Measurements from ENCODE around the gene DCAF11.

The DCAF11 gene

DNA sequence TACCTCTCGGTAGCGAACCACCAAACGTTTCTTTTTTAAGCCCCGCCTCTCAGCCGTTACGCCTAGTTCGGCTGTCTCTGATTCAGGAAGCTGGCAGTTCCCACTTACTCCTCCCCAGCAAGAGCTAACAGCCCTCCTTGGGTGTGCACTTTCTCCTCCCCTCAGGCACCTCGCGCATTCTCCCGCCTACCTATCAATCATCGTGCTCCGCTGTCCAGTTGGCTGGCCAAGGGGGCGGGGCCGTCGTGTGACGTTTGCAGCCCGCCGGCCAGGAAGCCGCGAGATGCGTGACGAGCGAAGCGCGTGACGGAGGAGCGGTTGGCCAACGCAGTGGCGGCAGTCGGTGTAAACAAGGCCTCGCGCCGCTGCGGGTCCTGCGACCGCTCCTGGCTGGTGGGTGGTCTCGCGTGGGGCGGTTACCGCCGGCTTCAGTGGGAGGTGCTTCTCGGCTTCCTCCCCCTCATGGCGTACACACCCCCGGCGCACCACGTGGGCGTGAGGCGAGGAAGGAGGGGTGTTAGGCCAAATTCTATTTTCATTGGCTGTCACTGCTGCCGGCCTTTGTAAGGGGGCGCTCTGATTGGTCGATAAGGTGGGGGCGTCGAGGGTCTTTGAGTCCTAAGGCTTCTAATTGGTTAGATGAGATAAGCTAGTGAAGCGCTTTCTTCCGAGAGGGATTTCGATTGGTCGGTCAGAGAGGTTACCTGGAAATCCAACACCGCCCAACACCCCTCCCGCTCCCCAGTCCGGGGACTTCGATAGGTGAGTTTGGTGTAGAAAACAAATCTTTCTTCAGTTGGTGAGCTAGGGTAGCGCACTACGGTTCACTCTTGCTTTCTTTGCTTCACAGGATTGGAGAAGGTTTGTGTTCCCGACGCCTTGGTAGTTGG lies at the start of gene DCAF11, which contains the start of gene NRL:
DCAF11 (plus strand) TSS at position 246 of the 890 bp plus-strand sequence. CDS start 818 bp downstream, outside the sequence.
NRL (minus strand) TSS at position 418 of the 890 bp plus-strand sequence. CDS start 32,101 bp downstream, outside the sequence.
- DNase-seq (ENCODE audit: low read depth) = peak; percentile 99

GRCh38 chr14:24064856-24065255 lies 49.7 kb upstream of the DCAF11 start:
- no peak for DNase-seq (ENCODE audit: low read depth)

- DNase-seq (ENCODE audit: low read depth) = no peak
These were observed 49.2 kb upstream of the DCAF11 start for GRCh38 chr14:24065408-24065807.

DNA sequence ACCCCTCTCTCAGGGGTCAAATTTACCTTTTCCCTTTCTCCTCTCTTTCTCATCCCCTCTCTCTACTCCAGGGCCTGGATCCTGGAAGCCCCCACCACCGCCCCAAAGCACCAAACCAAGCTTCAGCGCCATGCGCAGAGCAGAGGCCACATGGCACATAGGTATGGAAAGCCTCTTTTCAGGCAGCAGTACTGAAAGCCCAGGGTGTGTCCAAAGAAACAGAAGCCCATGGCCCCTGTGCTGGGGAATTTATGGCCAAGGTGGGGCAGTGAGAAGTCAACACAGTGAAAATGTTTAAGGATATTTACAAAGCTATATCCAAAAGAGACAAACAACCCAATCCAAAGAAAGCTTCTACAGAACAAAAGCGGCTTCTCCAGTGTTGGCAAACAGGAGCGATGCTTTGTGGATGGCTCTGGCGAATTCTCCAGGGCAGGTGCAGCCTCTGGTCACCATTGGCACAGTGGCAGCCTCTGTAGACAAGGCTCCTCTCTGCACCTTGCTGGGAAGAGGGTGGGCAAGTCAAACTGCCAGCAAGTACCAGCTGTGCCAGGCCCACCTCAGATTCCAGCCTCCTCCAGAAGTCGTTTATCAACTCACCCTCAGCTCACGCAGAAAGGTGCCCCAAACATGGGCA lies 48.0 kb upstream of the DCAF11 start:
- no peak for DNase-seq (ENCODE audit: low read depth)

DNA sequence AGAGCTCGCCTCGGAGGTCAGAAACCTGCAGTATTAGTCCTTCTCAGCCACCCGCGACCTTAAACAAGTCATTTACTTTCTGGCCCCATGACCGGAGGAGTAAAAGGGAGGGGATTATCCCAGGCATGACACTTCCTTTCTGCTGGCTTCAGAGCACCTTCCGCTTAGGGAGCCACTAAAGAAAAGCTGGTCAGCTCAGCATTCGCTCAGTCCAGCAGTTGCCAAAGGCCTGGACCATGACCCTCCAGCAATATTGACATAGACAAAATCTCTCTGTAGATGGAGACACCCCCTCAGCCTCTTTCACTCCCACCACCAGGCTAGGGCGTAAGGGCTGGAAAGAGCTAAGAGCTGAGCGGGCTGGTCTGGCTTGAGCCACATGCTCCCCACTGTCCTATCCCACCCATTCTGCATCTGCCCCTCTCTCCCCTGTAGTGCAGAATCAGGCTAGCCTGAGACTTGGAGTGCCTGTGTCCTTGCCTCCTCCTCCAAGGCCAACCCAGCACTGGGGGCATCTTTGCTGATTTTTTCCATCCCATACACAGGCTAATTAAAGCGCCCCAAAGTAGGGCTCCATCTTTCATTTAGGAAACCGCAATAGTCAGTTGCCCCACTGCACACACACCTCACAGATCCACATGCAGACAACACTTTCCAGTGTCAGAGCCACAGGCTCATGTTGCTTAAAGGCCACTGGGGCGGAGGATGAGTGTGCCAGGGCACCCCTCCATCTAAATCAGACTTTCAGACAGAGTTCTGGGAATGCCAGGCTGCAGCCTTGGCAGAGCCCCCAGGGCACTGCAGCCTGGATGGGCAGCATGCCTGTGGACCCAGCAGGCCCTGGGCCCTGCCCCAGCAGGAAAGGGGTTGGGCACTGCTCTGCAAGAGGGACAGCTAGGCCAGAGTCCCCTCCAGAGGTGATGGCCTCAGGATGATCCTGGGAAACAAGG lies 47.2 kb upstream of the DCAF11 start:
- no peak for DNase-seq (ENCODE audit: low read depth)

DNA sequence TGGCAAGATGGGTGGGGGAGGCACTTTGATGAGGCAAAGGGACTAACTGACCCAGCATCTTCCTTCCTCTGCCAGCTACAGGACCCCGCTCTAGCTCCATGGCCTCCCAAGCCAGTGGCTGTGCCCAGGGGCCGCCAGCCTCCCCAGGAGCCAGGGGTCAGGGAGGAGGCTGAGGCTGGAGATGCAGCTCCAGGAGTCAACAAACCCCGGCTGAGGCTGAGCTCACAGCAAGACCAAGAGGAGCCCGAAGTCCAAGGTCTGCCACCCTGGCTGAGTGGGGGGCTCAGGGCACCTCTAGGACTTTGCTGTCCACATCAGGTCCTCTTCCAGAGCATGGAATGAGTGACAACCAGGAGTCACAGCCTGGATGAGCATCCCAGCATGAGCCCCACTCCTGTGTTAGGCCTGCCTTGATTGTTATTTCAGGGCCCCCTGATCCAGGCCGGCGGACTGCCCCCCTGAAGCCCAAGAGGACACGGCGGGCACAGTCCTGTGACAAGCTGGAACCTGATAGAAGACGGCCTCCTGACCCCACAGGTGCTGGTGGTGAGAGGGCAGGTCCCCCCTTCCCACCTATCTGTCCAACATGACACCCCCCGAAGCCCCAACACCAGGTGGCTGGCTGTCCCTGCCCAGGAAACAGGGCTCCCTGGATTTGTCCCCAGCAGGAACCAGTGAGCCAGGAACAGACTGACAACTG lies 45.7 kb upstream of the DCAF11 start:
- DNase-seq (ENCODE audit: low read depth) = no peak

GRCh38 chr14:24069411-24069735 lies 45.2 kb upstream of the DCAF11 start:
- DNase-seq (ENCODE audit: low read depth) = no peak

- no peak for DNase-seq (ENCODE audit: low read depth)
These were observed 44.1 kb upstream of the DCAF11 start for GRCh38 chr14:24070285-24071143.

- DNase-seq (ENCODE audit: low read depth) = no peak
These were observed 43.4 kb upstream of the DCAF11 start, which contains the start of gene CPNE6 for GRCh38 chr14:24071144-24071697. Gene CPNE6, plus strand, starts transcription at chr14:24071562. Its CDS starts 1,375 bp downstream, at chr14:24072937.

DNA sequence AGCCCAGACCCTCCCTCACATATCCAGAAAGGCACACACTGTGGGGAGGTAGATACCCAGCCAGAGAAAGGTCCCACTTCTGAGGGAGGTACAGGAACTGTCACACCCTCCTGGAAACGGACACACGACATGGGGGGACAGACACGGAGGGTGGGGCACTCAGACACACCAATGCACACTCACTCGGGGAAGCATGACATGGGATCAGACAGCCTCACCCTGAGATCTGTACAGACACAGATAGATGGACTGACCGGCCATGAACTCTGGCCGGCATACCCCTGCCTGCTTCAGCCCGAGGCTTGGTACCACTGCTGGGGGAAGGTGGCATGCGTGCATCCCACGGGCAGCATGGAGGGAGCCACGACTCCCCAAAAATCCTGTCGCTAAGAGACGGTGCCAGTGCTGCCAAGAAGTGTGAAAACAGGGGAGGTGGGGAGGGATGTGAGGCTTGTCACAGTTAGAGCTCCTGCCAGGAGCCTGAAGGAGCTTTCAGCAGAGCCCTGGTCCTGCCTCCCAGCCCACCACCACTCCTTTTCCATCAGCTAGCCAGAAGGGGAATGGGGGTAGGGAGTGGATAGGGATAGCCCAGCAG lies 42.6 kb upstream of the DCAF11 start:
- no peak for DNase-seq (ENCODE audit: low read depth)

- DNase-seq (ENCODE audit: low read depth) = no peak
These were observed 42.1 kb upstream of the DCAF11 start for GRCh38 chr14:24072436-24072835.

DNA sequence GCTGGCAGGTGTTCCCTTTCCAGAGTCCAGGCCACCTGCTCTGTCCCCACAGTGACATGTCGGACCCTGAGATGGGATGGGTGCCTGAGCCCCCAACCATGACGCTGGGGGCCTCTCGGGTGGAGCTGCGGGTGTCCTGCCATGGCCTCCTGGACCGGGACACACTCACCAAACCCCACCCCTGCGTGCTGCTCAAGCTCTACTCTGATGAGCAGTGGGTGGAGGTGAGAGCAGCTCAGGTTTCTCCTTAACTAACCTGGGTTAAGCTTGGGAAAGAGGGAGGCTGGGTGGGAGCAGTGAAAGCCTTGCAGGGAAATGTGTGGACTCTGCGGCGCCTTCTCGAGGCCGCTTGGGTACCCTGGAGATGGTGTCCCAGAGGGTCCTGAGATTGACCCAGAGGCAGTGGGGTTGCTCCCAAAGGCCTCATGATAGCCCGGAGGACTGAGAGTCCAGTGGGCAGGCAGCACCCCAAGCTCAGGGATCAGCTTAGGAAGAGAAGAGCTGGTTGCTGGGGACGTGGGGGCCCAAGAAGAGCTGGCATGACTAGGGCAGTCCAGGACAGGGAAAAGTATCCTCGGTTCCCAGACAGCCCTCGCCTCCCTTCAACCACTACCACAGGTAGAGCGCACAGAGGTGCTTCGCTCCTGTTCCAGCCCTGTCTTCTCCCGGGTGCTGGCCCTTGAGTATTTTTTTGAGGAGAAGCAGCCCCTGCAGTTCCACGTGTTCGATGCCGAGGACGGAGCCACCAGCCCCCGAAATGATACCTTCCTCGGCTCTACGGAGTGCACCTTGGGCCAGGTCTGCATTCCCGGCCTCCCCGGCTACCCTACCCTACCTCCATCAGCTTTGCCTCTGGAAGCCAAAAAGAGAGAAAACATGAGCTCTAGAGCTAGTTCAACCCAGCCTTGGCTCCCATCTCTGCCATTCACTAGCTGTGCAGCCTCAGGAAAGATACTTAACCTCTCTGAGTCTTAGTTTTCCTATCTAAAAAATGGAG lies 41.4 kb upstream of the DCAF11 start:
- no peak for DNase-seq (ENCODE audit: low read depth)

- no peak for DNase-seq (ENCODE audit: low read depth)
These were observed 39.7 kb upstream of the DCAF11 start for GRCh38 chr14:24074625-24075484.

GRCh38 chr14:24075485-24076301 lies 38.9 kb upstream of the DCAF11 start:
- no peak for DNase-seq (ENCODE audit: low read depth)

GRCh38 chr14:24076302-24076601 lies 38.3 kb upstream of the DCAF11 start:
- DNase-seq (ENCODE audit: low read depth) = no peak

DNA sequence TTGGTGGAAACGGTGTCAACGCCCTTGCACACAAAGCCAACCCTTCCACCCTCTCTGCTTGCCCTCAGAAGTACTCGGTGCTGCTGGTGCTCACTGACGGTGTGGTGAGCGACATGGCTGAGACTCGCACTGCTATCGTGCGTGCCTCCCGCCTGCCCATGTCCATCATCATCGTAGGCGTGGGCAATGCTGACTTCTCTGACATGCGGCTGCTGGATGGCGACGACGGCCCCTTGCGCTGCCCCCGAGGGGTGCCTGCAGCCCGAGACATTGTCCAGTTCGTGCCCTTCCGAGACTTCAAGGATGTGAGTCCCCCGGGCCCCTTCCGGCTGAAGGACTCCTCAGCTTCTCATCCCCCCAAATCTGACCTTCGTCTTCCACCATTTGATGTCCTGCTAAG lies 37.5 kb upstream of the DCAF11 start:
- no peak for DNase-seq (ENCODE audit: low read depth)

- no peak for DNase-seq (ENCODE audit: low read depth)
These were observed 36.4 kb upstream of the DCAF11 start for GRCh38 chr14:24078146-24078545.

Data from stromal cell of bone marrow (primary cell).